ENCODE data around the gene HS1BP3. TPM values are rescaled to one million over a fixed set of nuclear protein-coding genes. Genes with fewer than 3 reads are reported as not detected.

The HS1BP3 gene
- total and polyA plus RNA-seq, 2 of the 13 experiments (the other 11 are each of a cell fraction or from before 2014, with no cell fraction given) = 15.2 to 22.0 TPM

- TF ChIP-seq GMEB2 (CRISPR knock-in tag; IDR thresholded peaks at IDR 0.05; ENCODE audit: low read depth) (no peak), ZUFSP (CRISPR knock-in tag; IDR thresholded peaks at IDR 0.05; ENCODE audit: borderline replicate concordance) (no peak), BCL6 (CRISPR knock-in tag; IDR thresholded peaks at IDR 0.05) (peak; percentile 46), BORCS8-MEF2B (CRISPR knock-in tag; IDR thresholded peaks at IDR 0.05) (0 out of 2 replicates have a peak, but pooled peaks have one; percentile 35), ZBTB42 (CRISPR knock-in tag; IDR thresholded peaks at IDR 0.05) (no peak), KLF11 (CRISPR knock-in tag; IDR thresholded peaks at IDR 0.05) (no peak), ZNF3 (CRISPR knock-in tag; IDR thresholded peaks at IDR 0.05) (no peak), ZBTB44 (CRISPR knock-in tag; IDR thresholded peaks at IDR 0.05) (no peak), ZNF678 (CRISPR knock-in tag; IDR thresholded peaks at IDR 0.05) (no peak), MED1 (CRISPR knock-in tag; IDR thresholded peaks at IDR 0.05) (peak; percentile 87), ZNF704 (CRISPR knock-in tag; IDR thresholded peaks at IDR 0.05; ENCODE audit: borderline replicate concordance) (no peak), DNMT1 (CRISPR knock-in tag; IDR thresholded peaks at IDR 0.05) (no peak), ZIK1 (CRISPR knock-in tag; IDR thresholded peaks at IDR 0.05; ENCODE audit: borderline replicate concordance, low read depth) (no peak), ZNF20 (CRISPR knock-in tag; IDR thresholded peaks at IDR 0.05) (no peak), SMYD3 (CRISPR knock-in tag; IDR thresholded peaks at IDR 0.05) (no peak), ZNF235 (CRISPR knock-in tag; IDR thresholded peaks at IDR 0.05; ENCODE audit: borderline replicate concordance) (peak; percentile 82; the same call in 1 of the 2 replicates), GLMP (CRISPR knock-in tag; IDR thresholded peaks at IDR 0.05; ENCODE audit: borderline replicate concordance) (no peak), SALL1 (CRISPR knock-in tag; IDR thresholded peaks at IDR 0.05) (peak; percentile 82), ZNF713 (CRISPR knock-in tag; IDR thresholded peaks at IDR 0.05) (no peak), RCOR2 (CRISPR knock-in tag; IDR thresholded peaks at IDR 0.05) (no peak; the same call in none of the 2 replicates), ZNF543 (CRISPR knock-in tag; IDR thresholded peaks at IDR 0.05) (no peak), CEBPG (CRISPR knock-in tag; IDR thresholded peaks at IDR 0.05) (peak; percentile 10; the same call in 1 of the 2 replicates), ZNF512 (CRISPR knock-in tag; IDR thresholded peaks at IDR 0.05) (no peak)
Observed at GRCh38 chr2:20617892-20618467, 32.9 kb downstream of the HS1BP3 start (continued).

Data from HepG2 (cell line).